HEK293 (cell line): ENCODE measurements around the gene SHISA6.

Source experiments
- CTCF ChIA-PET: fragments of 350-600 bp; formaldehyde crosslinking; extraction: SDS; loops from one replicate; lab custom pipeline; 2021; ENCODE audit warnings: antibody characterized with exemption; lab: Yijun Ruan, JAX
- POLR2A ChIA-PET: fragments of 300-600 bp; formaldehyde crosslinking; extraction: SDS; loops from one replicate; lab custom pipeline; 2020; ENCODE audit warnings: antibody characterized with exemption, inconsistent platforms; lab: Yijun Ruan, JAX
- H3K27ac ChIP-seq: fragments of 200-500 bp; sonication (Bioruptor generic); 2 replicates; pipeline ENCODE4 v1.5.1; 2014; ENCODE audit warnings: low read depth, low read length, control low read depth, inconsistent platforms; ENCODE audit errors: extremely low read depth
- H3K36me3 ChIP-seq, 2 experiments: fragments of 200-500 bp in 1 of 2; sonication (Bioruptor generic) in 1 of 2; 1 replicate in 1 of 2; 2 replicates in 1 of 2; pipeline ENCODE4 v1.5.1; 2014 to 2017; ENCODE audit warnings: inconsistent platforms in 2 of 2, low read length in 2 of 2; ENCODE audit not compliant: control insufficient read depth in 2 of 2, insufficient read depth in 1 of 2
- H3K4me1 ChIP-seq: fragments of 200-500 bp; sonication (Bioruptor generic); 2 replicates; pipeline ENCODE4 v1.5.1; 2014; ENCODE audit warnings: mild to moderate bottlenecking, low read length, inconsistent platforms; ENCODE audit not compliant: control insufficient read depth, insufficient read depth
- H3K4me3 ChIP-seq: 2 replicates; pipeline ENCODE4 v1.5.1; 2011; ENCODE audit warnings: low read depth, mild to moderate bottlenecking, control low read depth, low read length, moderate library complexity
- H3K9me3 ChIP-seq: fragments of 200-500 bp; sonication (Bioruptor generic); 2 replicates; pipeline ENCODE4 v1.5.1; 2014; ENCODE audit warnings: low read depth, low read length, inconsistent platforms; ENCODE audit not compliant: control insufficient read depth, insufficient read depth
- CTCF ChIP-seq: fragments of 450-650 bp; formaldehyde crosslinking; IDR thresholded peaks from 2 replicates; pipeline ENCODE4 v1.5.1; 2016; ENCODE audit warnings: missing biosample characterization, missing genetic modification characterization
- HOXD13 ChIP-seq: sonication (generic); formaldehyde crosslinking; IDR thresholded peaks from 2 replicates; pipeline ENCODE4 v1.8.0; 2022; ENCODE audit warnings: missing genetic modification reagents, borderline replicate concordance
- KLF7 ChIP-seq: fragments of 450-650 bp; formaldehyde crosslinking; IDR thresholded peaks from 2 replicates; pipeline ENCODE4 v1.5.1; 2016; ENCODE audit warnings: missing biosample characterization, missing genetic modification characterization, borderline replicate concordance
- OSR2 ChIP-seq: fragments of 450-650 bp; formaldehyde crosslinking; IDR thresholded peaks from 2 replicates; pipeline ENCODE4 v1.5.1; 2016; ENCODE audit warnings: missing biosample characterization, missing genetic modification characterization
- PRDM10 ChIP-seq: fragments of 450-650 bp; formaldehyde crosslinking; IDR thresholded peaks from 2 replicates; pipeline ENCODE4 v1.5.1; 2016; ENCODE audit warnings: missing biosample characterization, missing genetic modification characterization
- ZBTB44 ChIP-seq: fragments of 450-650 bp; IDR thresholded peaks from 2 replicates; pipeline ENCODE4 v1.5.1; 2018; ENCODE audit warnings: missing biosample characterization, mild to moderate bottlenecking, missing genetic modification characterization
- ZNF354C ChIP-seq: fragments of 450-650 bp; formaldehyde crosslinking; IDR thresholded peaks from 2 replicates; pipeline ENCODE4 v1.5.1; 2016; ENCODE audit warnings: missing biosample characterization, missing genetic modification characterization, low read depth, borderline replicate concordance
- ZNF449 ChIP-seq: fragments of 450-650 bp; formaldehyde crosslinking; IDR thresholded peaks from 2 replicates; pipeline ENCODE4 v1.5.1; 2017; ENCODE audit warnings: missing biosample characterization, mild to moderate bottlenecking, missing genetic modification characterization, moderate library complexity
- ZNF529 ChIP-seq: fragments of 450-650 bp; formaldehyde crosslinking; IDR thresholded peaks from 2 replicates; pipeline ENCODE4 v1.5.1; 2017; ENCODE audit warnings: missing genetic modification characterization, missing biosample characterization; ENCODE audit not compliant: insufficient replicate concordance
- ZNF558 ChIP-seq: fragments of 450-650 bp; formaldehyde crosslinking; IDR thresholded peaks from 2 replicates; pipeline ENCODE4 v1.5.1; 2016; ENCODE audit warnings: missing biosample characterization, missing genetic modification characterization
- ZNF639 ChIP-seq: fragments of 450-650 bp; formaldehyde crosslinking; IDR thresholded peaks from 2 replicates; pipeline ENCODE4 v1.5.1; 2016; ENCODE audit warnings: missing biosample characterization, missing genetic modification characterization
- ZSCAN23 ChIP-seq: fragments of 450-650 bp; formaldehyde crosslinking; IDR thresholded peaks from 2 replicates; pipeline ENCODE4 v1.5.1; 2016; ENCODE audit warnings: missing biosample characterization, missing genetic modification characterization

Gene SHISA6

GRCh38 chr17:11380761-11381160, 139.7 kb downstream of the SHISA6 start:
- TF ChIP-seq ZNF558 (tag by site-specific recombination) (no peak), ZNF354C (tag by site-specific recombination) (no peak), KLF7 (tag by site-specific recombination) (no peak), CTCF (tag by site-specific recombination) (no peak), PRDM10 (tag by site-specific recombination) (no peak), ZSCAN23 (no peak), ZBTB44 (tag by site-specific recombination) (no peak), ZNF449 (tag by site-specific recombination) (no peak), ZNF639 (no peak), ZNF529 (tag by site-specific recombination) (no peak), OSR2 (tag by site-specific recombination) (no peak)
- ChIA-PET POLR2A (no interaction called here), CTCF (interaction anchor here (1.4 kb wide), 1 partner anchor 505 kb away, joined by 5 read pairs; no protein-coding TSS in a partner anchor)
- H3K4me3 ChIP-seq = no peak overlapping the region
- H3K36me3 ChIP-seq = no peaks in the 10 kb centered on the region
- H3K27ac ChIP-seq = no peak overlapping the region
- 0 out of 2 replicates have a peak, but pooled peaks cover 2% of the 10 kb centered on the region for H3K4me1 ChIP-seq
- H3K9me3 ChIP-seq = no peaks in the 10 kb centered on the region

GRCh38 chr17:11383157-11383556, 142.1 kb downstream of the SHISA6 start:
- TF ChIP-seq ZBTB44 (tag by site-specific recombination) = no peak
- TF ChIP-seq HOXD13 (CRISPR knock-in tag) = peak; percentile 83
- TF ChIP-seq, all 188 proteins: peak for 1
- ChIA-PET CTCF (no interaction called here), POLR2A (no interaction called here)
- no peak overlapping the region for H3K27ac ChIP-seq
- H3K4me3 ChIP-seq = no peak overlapping the region
- no peaks in the 10 kb centered on the region for H3K9me3 ChIP-seq
- H3K4me1 ChIP-seq = 0 out of 2 replicates have a peak, but pooled peaks cover 2% of the 10 kb centered on the region
- no peaks in the 10 kb centered on the region for H3K36me3 ChIP-seq
